Measurements from ENCODE around the gene ANKRD66. TPM values are rescaled to one million over a fixed set of nuclear protein-coding genes. Genes with fewer than 3 reads are reported as not detected.

Gene ANKRD66
- polyA plus RNA-seq, 2 of the 4 experiments (the other 2 are of a cell fraction) = not detected

DNA sequence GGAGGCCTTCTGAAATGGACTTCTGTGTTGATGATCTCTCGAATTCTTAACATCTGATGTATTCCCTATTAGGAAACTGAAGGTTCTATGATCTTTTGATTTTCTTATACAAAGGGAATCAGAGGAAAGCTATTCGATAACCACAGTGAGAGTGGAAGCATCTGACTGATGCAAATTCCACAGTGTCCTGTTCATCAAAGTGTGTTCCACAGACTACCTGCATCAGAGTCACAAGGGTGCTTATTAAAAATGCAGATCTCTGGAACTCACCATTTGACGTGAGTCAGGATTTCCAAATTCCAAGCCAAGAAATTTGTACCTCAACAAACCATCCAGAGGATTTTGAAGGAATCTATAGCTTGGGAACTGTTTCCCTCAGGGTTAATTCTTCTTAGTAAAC is 42.1 kb downstream of the ANKRD66 start:
- POLR2A ChIA-PET = no interaction called here
- WGBS (ENCODE audit: missing lambda C conversion rate) = 44% methylated on average over 3 of the region's 3 CpGs
- no peak for FAIRE-seq
- Histone ChIP-seq H3K4me2 (no peak overlapping the region), H3K4me3 (no peak overlapping the region), H3K9me3 (no peaks in the 10 kb centered on the region), H3K27ac (no peak overlapping the region), H3K4me1 (no peaks in the 10 kb centered on the region)
- no peak for ATAC-seq
- CTCF ChIA-PET = no interaction called here
- DNase-seq (ENCODE audit: low read depth in 1 of 2, low spot score in 1 of 2) = no peak
- TF ChIP-seq KDM1A (IDR thresholded peaks at IDR 0.05; ENCODE audit: low read depth) (no peak), RARB (CRISPR knock-in tag; IDR thresholded peaks at IDR 0.05) (no peak), NPAS2 (CRISPR knock-in tag; IDR thresholded peaks at IDR 0.05; ENCODE audit: borderline replicate concordance) (no peak), CBX2 (IDR thresholded peaks at IDR 0.05; ENCODE audit: borderline replicate concordance, low read depth) (no peak), MYC (IDR thresholded peaks at IDR 0.05; ENCODE audit: borderline replicate concordance, low read length) (no peak)

DNA sequence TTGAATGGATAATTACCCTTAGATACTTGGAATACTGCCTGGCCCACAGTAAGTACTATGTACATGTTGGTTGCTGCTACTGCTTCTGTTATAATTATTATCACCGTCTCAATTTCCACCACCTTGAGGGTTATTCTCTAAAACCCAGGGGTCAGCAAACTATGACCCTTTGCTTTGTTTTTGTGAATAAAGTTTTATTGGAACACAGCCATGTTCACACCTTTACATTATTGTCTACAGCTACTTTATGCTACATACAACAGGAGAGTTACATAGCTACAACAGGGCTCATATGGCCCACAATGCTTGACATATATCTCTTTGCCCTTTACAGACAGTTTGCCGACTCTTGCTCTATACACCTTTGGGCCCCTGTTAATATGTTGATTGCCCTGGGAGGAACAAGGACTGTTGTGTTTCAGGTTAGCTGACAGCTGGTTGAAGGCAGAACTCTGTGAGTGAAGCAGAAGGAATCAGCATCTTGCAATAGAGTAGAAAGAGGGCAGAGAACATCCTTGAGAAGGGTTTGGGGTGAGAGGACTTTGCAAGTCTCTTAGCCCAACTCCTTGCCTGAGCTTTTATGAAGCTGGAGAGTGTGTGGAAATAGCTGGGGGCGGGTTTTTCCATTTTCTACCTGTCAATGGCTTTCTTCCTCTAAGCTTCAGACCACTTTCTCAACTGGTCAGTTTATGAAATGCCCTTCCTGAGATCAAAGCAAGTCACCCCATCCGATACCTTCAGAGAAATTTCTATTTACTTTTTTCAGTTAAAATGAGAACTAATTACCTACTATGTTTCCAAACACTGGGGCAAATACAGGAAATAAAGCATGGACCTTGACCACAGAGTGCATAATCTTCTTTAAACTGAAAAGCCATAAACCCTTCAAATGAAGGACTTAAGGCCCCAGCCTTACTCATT is 43.0 kb downstream of the ANKRD66 start:
- ChIA-PET POLR2A (no interaction called here), CTCF (no interaction called here)
- Histone ChIP-seq H3K4me1 (no peaks in the 10 kb centered on the region), H3K9me3 (no peaks in the 10 kb centered on the region), H3K4me2 (no peak overlapping the region), H3K27ac (no peak overlapping the region), H3K4me3 (no peak overlapping the region)
- no peak for FAIRE-seq
- 66% methylated on average over 4 of the region's 4 CpGs for WGBS (ENCODE audit: missing lambda C conversion rate)
- TF ChIP-seq KDM1A (IDR thresholded peaks at IDR 0.05; ENCODE audit: low read depth) (no peak), HOXA7 (CRISPR knock-in tag; IDR thresholded peaks at IDR 0.05) (no peak), NFE2L2 (conservative IDR thresholded peaks at IDR 0.05; ENCODE audit: low read length) (no peak), GATA3 (IDR thresholded peaks at IDR 0.05; ENCODE audit: borderline replicate concordance) (no peak), PHF8 (IDR thresholded peaks at IDR 0.05; ENCODE audit: borderline replicate concordance, low read depth) (no peak), MAX (IDR thresholded peaks at IDR 0.05) (no peak), EP300 (IDR thresholded peaks at IDR 0.05) (no peak), MAZ (IDR thresholded peaks at IDR 0.05; ENCODE audit: borderline replicate concordance, low read depth, low read length) (no peak), CEBPB (IDR thresholded peaks at IDR 0.05) (no peak), PBX3 (IDR thresholded peaks at IDR 0.05) (no peak), HMGXB4 (CRISPR knock-in tag; IDR thresholded peaks at IDR 0.05; ENCODE audit: borderline replicate concordance) (no peak), ZC3H11A (IDR thresholded peaks at IDR 0.05) (no peak), CBX2 (IDR thresholded peaks at IDR 0.05; ENCODE audit: borderline replicate concordance, low read depth) (no peak), ELK1 (IDR thresholded peaks at IDR 0.05; ENCODE audit: low read depth, low read length) (no peak), CHD4 (IDR thresholded peaks at IDR 0.05; ENCODE audit: borderline replicate concordance) (no peak), JUN (IDR thresholded peaks at IDR 0.05) (no peak), RCOR1 (IDR thresholded peaks at IDR 0.05; ENCODE audit: low read depth, low read length) (no peak), KDM5A (IDR thresholded peaks at IDR 0.05) (no peak)
- TF ChIP-seq, protein P1, sequence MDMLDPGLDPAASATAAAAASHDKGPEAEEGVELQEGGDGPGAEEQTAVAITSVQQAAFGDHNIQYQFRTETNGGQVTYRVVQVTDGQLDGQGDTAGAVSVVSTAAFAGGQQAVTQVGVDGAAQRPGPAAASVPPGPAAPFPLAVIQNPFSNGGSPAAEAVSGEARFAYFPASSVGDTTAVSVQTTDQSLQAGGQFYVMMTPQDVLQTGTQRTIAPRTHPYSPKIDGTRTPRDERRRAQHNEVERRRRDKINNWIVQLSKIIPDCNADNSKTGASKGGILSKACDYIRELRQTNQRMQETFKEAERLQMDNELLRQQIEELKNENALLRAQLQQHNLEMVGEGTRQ (IDR thresholded peaks at IDR 0.05) = no peak
- ATAC-seq = no peak
- no peak for DNase-seq (ENCODE audit: low read depth in 1 of 2, low spot score in 1 of 2)
